ENCODE data around the gene HCAR3. TPM values are rescaled to one million over a fixed set of nuclear protein-coding genes. Genes with fewer than 3 reads are reported as not detected.

The HCAR3 gene
- total and polyA plus RNA-seq, 2 of the 13 experiments (the other 11 are each of a cell fraction or from before 2014, with no cell fraction given): 0.11 to 12.8 TPM

- ChIA-PET POLR2A (no interaction called here), CTCF (ENCODE audit: low intra/inter-chr PET ratio, low total read pairs) (no interaction called here)
- Histone ChIP-seq H3K4me3 (replicated peaks in 1 of 3; ENCODE audit: insufficient read depth in 1 of 3, low read depth in 2 of 3, low read length in 3 of 3) (no peak overlapping the region), H4K20me1 (ENCODE audit: insufficient read depth, low read length) (no peaks in the 10 kb centered on the region), H3K27me3 (ENCODE audit: control insufficient read depth in 1 of 2, insufficient read depth in 2 of 2, low read length in 2 of 2) (no peaks in the 10 kb centered on the region; a peak in 2 of 5 replicates), H2AFZ (ENCODE audit: low read length) (no peak overlapping the region), H3K9me3 (ENCODE audit: low read length) (no peaks in the 10 kb centered on the region), H3K9ac (ENCODE audit: insufficient read depth, low read depth, low read length) (no peak overlapping the region), H3K4me2 (ENCODE audit: low read depth, low read length) (no peak overlapping the region), H3K27ac (ENCODE audit: extremely low read length, insufficient read depth, low read length) (no peak overlapping the region), H3K79me2 (ENCODE audit: insufficient read depth, low read length) (no peaks in the 10 kb centered on the region), H3K4me1 (ENCODE audit: insufficient read depth, low read length) (peaks cover 28% of the 10 kb centered on the region), H3K36me3 (replicated peaks in 1 of 2; ENCODE audit: control insufficient read depth in 1 of 2, insufficient read depth in 2 of 2, low read length in 2 of 2) (no peaks in the 10 kb centered on the region)
- ATAC-seq (no peak), FAIRE-seq (no peak), DNase-seq (ENCODE audit: low spot score) (no peak)
- intact Hi-C loops (cut with micrococcal nuclease; ENCODE audit: unreplicated experiment) (no loop called here), in situ Hi-C loops (cut with HindIII; ENCODE audit: extremely low pct_ligation_motif_present, low pct_unique_long_range_greater_than_20kb) (no loop called here)
- WGBS (ENCODE audit: low lambda C conversion rate): 39% methylated on average over 7 of the region's 7 CpGs
- no TSS peak for BruUV-seq (replicated peaks)
- TF ChIP-seq FOXP1 (IDR thresholded peaks at IDR 0.05): no peak
- TF ChIP-seq FOXP1 (CRISPR knock-in tag; IDR thresholded peaks at IDR 0.05): no peak
- TF ChIP-seq PAWR (CRISPR knock-in tag; IDR thresholded peaks at IDR 0.05; ENCODE audit: borderline replicate concordance): no peak
- no peak for TF ChIP-seq NR1H2 (CRISPR knock-in tag; IDR thresholded peaks at IDR 0.05; ENCODE audit: borderline replicate concordance, low read depth)
These were observed 22.0 kb upstream of the HCAR3 start for GRCh38 chr12:122738571-122738970.

- Histone ChIP-seq H3K9me3 (ENCODE audit: low read length) (no peaks in the 10 kb centered on the region), H4K20me1 (ENCODE audit: insufficient read depth, low read length) (no peaks in the 10 kb centered on the region), H3K27ac (ENCODE audit: extremely low read length, insufficient read depth, low read length) (no peak overlapping the region), H3K27me3 (ENCODE audit: control insufficient read depth in 1 of 2, insufficient read depth in 2 of 2, low read length in 2 of 2) (no peaks in the 10 kb centered on the region; a peak in 1 of 5 replicates), H3K79me2 (ENCODE audit: insufficient read depth, low read length) (no peaks in the 10 kb centered on the region), H3K9ac (ENCODE audit: insufficient read depth, low read depth, low read length) (no peak overlapping the region), H3K4me2 (ENCODE audit: low read depth, low read length) (no peak overlapping the region), H3K4me3 (replicated peaks in 1 of 3; ENCODE audit: insufficient read depth in 1 of 3, low read depth in 2 of 3, low read length in 3 of 3) (no peak overlapping the region), H2AFZ (ENCODE audit: low read length) (no peak overlapping the region), H3K4me1 (ENCODE audit: insufficient read depth, low read length) (peaks cover 59% of the 10 kb centered on the region), H3K36me3 (replicated peaks in 1 of 2; ENCODE audit: control insufficient read depth in 1 of 2, insufficient read depth in 2 of 2, low read length in 2 of 2) (no peaks in the 10 kb centered on the region)
- intact Hi-C loops (cut with micrococcal nuclease; ENCODE audit: unreplicated experiment) (no loop called here), in situ Hi-C loops (cut with HindIII; ENCODE audit: extremely low pct_ligation_motif_present, low pct_unique_long_range_greater_than_20kb) (no loop called here)
- TF ChIP-seq TEAD3 (CRISPR knock-in tag; optimal IDR thresholded peaks at IDR 0.05; ENCODE audit: borderline replicate concordance): peak; percentile 15
- 0 out of 2 replicates have a peak, but pooled peaks have one; percentile 36 for TF ChIP-seq KDM1A (CRISPR knock-in tag; IDR thresholded peaks at IDR 0.05)
- no peak for TF ChIP-seq ZSCAN21 (CRISPR knock-in tag; IDR thresholded peaks at IDR 0.05; ENCODE audit: borderline replicate concordance)
- peak; percentile 66 for TF ChIP-seq ZMYM3 (CRISPR knock-in tag; IDR thresholded peaks at IDR 0.05)
- no peak for TF ChIP-seq TEF (CRISPR knock-in tag; IDR thresholded peaks at IDR 0.05)
- TF ChIP-seq ZFP36 (IDR thresholded peaks at IDR 0.05; ENCODE audit: borderline replicate concordance, low read depth, low read length, partially characterized antibody): peak; percentile 44
- peak; percentile 99; the same call in 1 of the 2 replicates for TF ChIP-seq ZNF180 (CRISPR knock-in tag; IDR thresholded peaks at IDR 0.05; ENCODE audit: borderline replicate concordance, low read depth)
- TF ChIP-seq ZNF703 (CRISPR knock-in tag; IDR thresholded peaks at IDR 0.05; ENCODE audit: borderline replicate concordance): no peak
- no peak for TF ChIP-seq KDM5A (IDR thresholded peaks at IDR 0.05; ENCODE audit: borderline replicate concordance, low read length)
- POLR2A ChIA-PET: no interaction called here
- FAIRE-seq (no peak), ATAC-seq (no peak), DNase-seq (ENCODE audit: low spot score) (no peak)
- BruUV-seq (replicated peaks): no TSS peak
- CTCF ChIA-PET (ENCODE audit: low intra/inter-chr PET ratio, low total read pairs): no interaction called here
- 48% methylated on average over 4 of the region's 4 CpGs for WGBS (ENCODE audit: low lambda C conversion rate)
These were observed 16.0 kb upstream of the HCAR3 start for GRCh38 chr12:122732611-122733010.
